RWPE1 (cell line): ENCODE results near the gene UNC5C.

Experiments
- CTCF ChIA-PET: fragments of 350-600 bp; sonication (Branson Sonifier 250); formaldehyde crosslinking; extraction: SDS; loops from one replicate; lab custom pipeline; 2021; lab: Yijun Ruan, JAX
- POLR2A ChIA-PET: fragments of 400-600 bp; formaldehyde crosslinking; extraction: SDS; loops from one replicate; lab custom pipeline; 2020; ENCODE audit warnings: antibody characterized with exemption; ENCODE audit not compliant: low non-redundant PET; lab: Yijun Ruan, JAX
- DNase-seq: peaks from one replicate; pipeline ENCODE4 v3.0.0; 2012; ENCODE audit warnings: low spot score
- H3K27ac ChIP-seq: fragments of 450-650 bp; 2 replicates; pipeline ENCODE4 v1.5.1; 2017
- TF ChIP-seq, protein P1 (sequence below): fragments of 450-650 bp; conservative IDR thresholded peaks from 2 replicates; pipeline ENCODE4 v1.5.1; 2017; ENCODE audit warnings: low read depth, mild to moderate bottlenecking

UNC5C gene

DNA sequence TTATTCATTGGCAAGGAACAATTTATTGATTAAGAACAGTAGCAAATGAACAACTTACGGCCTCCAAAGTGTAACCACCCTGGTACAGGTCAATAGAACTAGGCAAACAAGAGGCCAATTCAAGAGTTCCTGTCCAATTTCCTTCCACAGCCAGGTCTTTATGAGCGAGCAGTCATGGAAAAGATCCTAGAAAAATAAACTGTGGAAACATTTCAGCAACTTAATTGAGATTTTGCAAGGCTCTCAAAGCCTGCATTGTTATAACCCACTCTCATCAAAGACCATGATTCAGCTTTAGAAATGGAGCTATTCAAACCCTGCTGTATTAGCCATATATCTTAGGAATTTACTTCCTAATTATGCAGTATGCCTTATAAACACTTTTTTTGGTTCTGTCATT, 43.6 kb downstream of the UNC5C start:
- DNase-seq = no peak
- POLR2A ChIA-PET = no interaction called here

DNA sequence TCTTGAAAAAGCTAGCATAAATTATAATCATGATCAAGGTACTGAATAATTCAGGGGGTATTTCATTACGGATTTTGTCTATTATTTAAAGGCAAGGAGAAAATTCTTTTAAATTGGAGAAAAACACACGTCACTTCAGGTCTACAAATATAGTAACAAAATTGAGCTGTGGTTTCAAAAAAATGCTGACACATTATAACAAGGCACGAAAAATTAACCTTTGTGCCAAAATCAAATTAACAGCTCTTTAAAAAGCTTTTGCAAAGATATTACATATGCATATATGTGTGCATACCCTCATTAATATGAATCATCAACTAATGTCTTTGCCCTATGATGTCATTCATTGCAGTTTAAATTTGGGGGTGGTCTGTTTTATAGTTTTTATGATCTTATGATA, 44.3 kb downstream of the UNC5C start:
- DNase-seq = no peak
- TF ChIP-seq, protein P1, sequence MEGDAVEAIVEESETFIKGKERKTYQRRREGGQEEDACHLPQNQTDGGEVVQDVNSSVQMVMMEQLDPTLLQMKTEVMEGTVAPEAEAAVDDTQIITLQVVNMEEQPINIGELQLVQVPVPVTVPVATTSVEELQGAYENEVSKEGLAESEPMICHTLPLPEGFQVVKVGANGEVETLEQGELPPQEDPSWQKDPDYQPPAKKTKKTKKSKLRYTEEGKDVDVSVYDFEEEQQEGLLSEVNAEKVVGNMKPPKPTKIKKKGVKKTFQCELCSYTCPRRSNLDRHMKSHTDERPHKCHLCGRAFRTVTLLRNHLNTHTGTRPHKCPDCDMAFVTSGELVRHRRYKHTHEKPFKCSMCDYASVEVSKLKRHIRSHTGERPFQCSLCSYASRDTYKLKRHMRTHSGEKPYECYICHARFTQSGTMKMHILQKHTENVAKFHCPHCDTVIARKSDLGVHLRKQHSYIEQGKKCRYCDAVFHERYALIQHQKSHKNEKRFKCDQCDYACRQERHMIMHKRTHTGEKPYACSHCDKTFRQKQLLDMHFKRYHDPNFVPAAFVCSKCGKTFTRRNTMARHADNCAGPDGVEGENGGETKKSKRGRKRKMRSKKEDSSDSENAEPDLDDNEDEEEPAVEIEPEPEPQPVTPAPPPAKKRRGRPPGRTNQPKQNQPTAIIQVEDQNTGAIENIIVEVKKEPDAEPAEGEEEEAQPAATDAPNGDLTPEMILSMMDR = no peak
- POLR2A ChIA-PET = no interaction called here
- H3K27ac ChIP-seq = no peak overlapping the region
- CTCF ChIA-PET = no interaction called here

More for the DNA sequence above, 43.6 kb downstream of the UNC5C start:
- CTCF ChIA-PET = interaction anchor here (0.9 kb wide), 1 partner anchor 1171 kb away, joined by 3 read pairs; no protein-coding TSS in a partner anchor
- H3K27ac ChIP-seq = no peak overlapping the region
- TF ChIP-seq, protein P1 = no peak

DNA sequence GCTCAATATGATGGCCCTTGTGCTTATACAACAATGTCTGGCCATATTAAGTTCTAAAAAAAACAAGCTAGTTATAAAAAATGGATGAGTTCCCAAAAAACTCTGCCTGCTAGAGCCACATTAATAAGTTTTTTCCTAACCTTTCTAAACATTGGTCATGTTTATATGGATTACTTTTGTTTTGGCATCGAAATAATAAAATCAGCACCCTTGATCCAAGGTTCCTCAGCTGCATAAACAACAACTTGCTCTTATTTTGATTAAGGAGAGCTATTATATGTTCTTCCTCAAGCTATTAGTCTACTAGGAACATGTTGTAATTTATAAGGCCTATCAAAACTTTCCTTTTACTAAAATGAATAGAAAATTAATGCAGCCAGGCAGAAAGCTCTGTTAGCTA, 48.4 kb downstream of the UNC5C start:
- CTCF ChIA-PET = interaction anchor here (0.7 kb wide), 1 partner anchor 15 kb away, joined by 4 read pairs; no protein-coding TSS in a partner anchor
- POLR2A ChIA-PET = no interaction called here
- DNase-seq = no peak
- no peak overlapping the region for H3K27ac ChIP-seq
- TF ChIP-seq, protein P1 = no peak

DNA sequence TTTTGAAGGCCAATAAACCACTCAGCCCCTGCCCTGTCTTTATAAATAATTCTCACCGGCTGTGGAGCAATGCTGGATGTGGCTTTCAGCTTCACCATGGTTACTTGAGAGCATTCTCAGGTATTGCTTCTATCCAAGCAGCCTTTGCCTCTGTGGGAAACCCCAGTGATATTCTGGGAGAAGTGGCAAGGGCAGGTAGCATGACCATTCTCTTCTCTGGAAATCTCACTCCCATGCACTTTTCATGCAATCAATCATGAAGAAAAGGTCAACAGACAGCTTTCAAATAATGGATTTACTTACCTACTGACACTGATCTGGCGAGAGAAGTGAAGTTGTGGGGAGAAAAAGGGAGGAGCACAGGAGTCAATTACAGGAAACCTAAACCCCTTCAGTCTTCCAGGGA, 49.5 kb downstream of the UNC5C start:
- CTCF ChIA-PET = interaction anchor here (0.6 kb wide), 1 partner anchor 1978 kb away, joined by 3 read pairs; no protein-coding TSS in a partner anchor
- POLR2A ChIA-PET = no interaction called here
- no peak overlapping the region for H3K27ac ChIP-seq
- TF ChIP-seq, protein P1 = no peak
- no peak for DNase-seq

DNA sequence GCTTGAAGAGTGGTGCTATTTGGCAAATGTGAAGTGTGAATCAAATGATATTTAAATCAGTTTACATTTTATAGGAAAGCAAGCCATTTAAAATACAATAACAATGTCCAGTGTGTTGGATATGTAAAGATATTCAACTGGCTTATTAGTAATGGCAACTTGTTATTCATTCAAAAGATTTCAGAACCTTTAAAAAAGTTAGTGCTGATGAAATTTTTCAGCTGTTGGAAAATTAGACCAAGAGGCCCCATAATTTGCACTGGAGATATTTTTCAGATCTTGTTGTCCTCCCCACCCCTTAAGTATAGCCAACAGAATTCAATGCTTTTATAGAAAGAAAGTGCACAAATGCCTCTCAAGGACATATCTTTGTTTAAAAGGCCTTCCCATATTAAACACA, 54.6 kb downstream of the UNC5C start:
- no peak overlapping the region for H3K27ac ChIP-seq
- CTCF ChIA-PET = interaction anchor here (0.6 kb wide), 1 partner anchor 787 kb away, joined by 4 read pairs; no protein-coding TSS in a partner anchor
- POLR2A ChIA-PET = no interaction called here
- TF ChIP-seq, protein P1 = no peak
- DNase-seq = no peak

DNA sequence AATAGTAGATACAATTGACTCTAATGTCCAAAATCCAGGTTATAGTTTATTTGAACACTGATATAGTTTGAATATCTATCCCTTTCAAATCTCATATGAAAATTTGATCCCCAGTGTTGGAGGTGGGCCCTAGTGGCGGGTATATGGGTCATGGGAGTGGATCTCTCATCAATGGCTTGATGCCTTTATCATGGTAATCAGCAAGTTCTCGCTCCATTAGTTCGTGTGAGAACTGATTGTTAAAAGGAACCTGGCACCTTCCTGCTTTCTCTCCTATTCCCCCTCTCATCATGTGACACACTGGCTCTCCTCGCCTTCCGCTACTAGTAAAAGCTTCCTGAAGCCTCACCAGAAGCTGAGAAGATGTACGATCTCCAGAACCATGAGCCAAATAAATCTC, 70.1 kb downstream of the UNC5C start:
- ChIA-PET CTCF (no interaction called here), POLR2A (no interaction called here)
- no peak overlapping the region for H3K27ac ChIP-seq
- DNase-seq = no peak
- TF ChIP-seq, protein P1 = no peak
